ENCODE results near the gene TP53TG5. TPM values are rescaled to one million over a fixed set of nuclear protein-coding genes. Genes with fewer than 3 reads are reported as not detected.

The TP53TG5 gene
- total RNA-seq, 2 donors from 2014 or later, result 0.51 TPM; not detected in 1

GRCh38 chr20:45370571-45371160 is 7.5 kb downstream of the TP53TG5 start:
- peaks cover 6 to 8% of the 10 kb centered on the region in 2 donors for H3K36me3 ChIP-seq
- no peak overlapping the region for H3K27ac ChIP-seq
- no peaks in the 10 kb centered on the region for H3K27me3 ChIP-seq (replicated peaks; ENCODE audit: insufficient read depth)
- TF ChIP-seq POLR2AphosphoS5 (IDR thresholded peaks at IDR 0.05) (no peak), POLR2A (IDR thresholded peaks at IDR 0.05) (no peak)
- TF ChIP-seq, protein P1, sequence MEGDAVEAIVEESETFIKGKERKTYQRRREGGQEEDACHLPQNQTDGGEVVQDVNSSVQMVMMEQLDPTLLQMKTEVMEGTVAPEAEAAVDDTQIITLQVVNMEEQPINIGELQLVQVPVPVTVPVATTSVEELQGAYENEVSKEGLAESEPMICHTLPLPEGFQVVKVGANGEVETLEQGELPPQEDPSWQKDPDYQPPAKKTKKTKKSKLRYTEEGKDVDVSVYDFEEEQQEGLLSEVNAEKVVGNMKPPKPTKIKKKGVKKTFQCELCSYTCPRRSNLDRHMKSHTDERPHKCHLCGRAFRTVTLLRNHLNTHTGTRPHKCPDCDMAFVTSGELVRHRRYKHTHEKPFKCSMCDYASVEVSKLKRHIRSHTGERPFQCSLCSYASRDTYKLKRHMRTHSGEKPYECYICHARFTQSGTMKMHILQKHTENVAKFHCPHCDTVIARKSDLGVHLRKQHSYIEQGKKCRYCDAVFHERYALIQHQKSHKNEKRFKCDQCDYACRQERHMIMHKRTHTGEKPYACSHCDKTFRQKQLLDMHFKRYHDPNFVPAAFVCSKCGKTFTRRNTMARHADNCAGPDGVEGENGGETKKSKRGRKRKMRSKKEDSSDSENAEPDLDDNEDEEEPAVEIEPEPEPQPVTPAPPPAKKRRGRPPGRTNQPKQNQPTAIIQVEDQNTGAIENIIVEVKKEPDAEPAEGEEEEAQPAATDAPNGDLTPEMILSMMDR (IDR thresholded peaks at IDR 0.05), result no peak
- H3K9me3 ChIP-seq, result no peaks in the 10 kb centered on the region
- no peak overlapping the region for H3K4me3 ChIP-seq
- no peak for DNase-seq (ENCODE audit: low spot score)
- WGBS, result 87% methylated on average over 3 of the region's 3 CpGs
- H3K4me1 ChIP-seq (replicated peaks), result no peaks in the 10 kb centered on the region
- intact Hi-C loops (cut with DNase I), result loop anchor here (5.0 kb wide), 2 partner anchors 37 to 53 kb away; partner anchors contain the start of gene DBNDD2

DNA sequence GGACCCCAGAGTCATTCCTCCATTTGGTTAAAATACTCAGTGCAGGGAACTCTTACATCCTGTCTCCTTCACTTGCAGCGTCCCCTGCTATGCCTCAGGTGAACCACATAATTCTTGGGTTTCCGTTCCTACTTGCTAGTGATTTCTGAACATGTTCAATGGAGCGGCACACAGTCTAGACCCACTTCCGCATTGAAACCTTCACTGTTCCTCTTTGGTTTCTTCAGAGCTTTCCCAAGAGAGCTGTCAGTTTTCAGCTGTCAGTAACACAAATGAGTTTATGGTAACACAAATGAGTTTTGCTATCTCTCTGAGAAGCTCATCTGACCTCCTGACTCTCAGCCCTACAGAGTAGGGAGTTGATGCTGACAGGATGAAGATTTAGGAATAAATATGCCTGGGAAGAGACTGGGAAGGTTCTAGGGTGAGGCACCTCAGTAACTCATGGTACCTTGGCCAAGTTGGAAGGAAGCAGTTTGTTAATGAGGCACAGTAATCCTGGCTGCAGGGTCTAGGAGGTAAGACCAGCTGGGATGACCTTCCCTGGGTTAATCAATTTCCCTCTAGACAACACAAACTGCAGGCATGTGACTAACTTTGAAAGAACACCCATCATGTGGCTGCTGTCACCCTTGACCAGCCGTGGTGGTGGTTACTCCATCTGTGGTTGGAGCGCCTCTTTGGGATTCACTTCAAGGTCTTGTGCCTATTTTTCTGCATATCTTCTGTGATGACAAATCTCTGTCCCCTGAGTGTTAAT is 9.7 kb downstream of the TP53TG5 start:
- H3K9me3 ChIP-seq, result no peaks in the 10 kb centered on the region
- H3K27ac ChIP-seq, result no peak overlapping the region
- no peak overlapping the region for H3K4me3 ChIP-seq
- intact Hi-C loops (cut with DNase I), result no loop called here
- H3K36me3 ChIP-seq, result peaks cover 6 to 8% of the 10 kb centered on the region in 2 donors
- 73% methylated on average over 6 of the region's 6 CpGs for WGBS
- DNase-seq (ENCODE audit: low spot score), result no peak
- H3K4me1 ChIP-seq (replicated peaks), result no peaks in the 10 kb centered on the region
- TF ChIP-seq POLR2A (IDR thresholded peaks at IDR 0.05), result no peak
- TF ChIP-seq POLR2AphosphoS5 (IDR thresholded peaks at IDR 0.05), result no peak
- TF ChIP-seq, protein P1 (IDR thresholded peaks at IDR 0.05), result no peak
- no peaks in the 10 kb centered on the region for H3K27me3 ChIP-seq (replicated peaks; ENCODE audit: insufficient read depth)

DNA sequence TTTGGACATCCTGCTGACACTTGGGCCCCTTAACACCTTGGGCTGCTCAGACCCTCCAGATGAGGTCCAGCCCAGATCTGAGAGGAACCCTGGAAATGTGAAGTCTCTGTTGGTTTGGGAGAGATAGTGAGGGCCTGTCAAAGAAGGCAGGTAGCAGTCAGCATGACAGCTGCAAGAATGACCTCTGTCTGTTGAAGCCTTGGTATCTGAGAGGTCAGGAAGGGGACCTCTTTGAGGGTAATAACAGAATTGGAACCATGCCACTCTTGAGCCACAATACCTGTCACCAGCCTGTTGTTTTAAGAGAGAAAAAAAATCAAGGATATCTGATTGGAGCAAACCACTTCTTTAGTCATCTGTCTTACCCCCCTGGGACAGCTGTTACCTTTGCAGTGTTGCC is 11.0 kb downstream of the TP53TG5 start:
- DNase-seq (ENCODE audit: low spot score), result no peak
- Histone ChIP-seq H3K27ac (no peak overlapping the region), H3K27me3 (replicated peaks; ENCODE audit: insufficient read depth) (no peaks in the 10 kb centered on the region), H3K4me1 (replicated peaks) (no peaks in the 10 kb centered on the region), H3K9me3 (no peaks in the 10 kb centered on the region), H3K36me3 (peaks cover 6 to 8% of the 10 kb centered on the region in 2 donors), H3K4me3 (no peak overlapping the region)
- TF ChIP-seq, protein P1 (IDR thresholded peaks at IDR 0.05), result no peak
- TF ChIP-seq POLR2AphosphoS5 (IDR thresholded peaks at IDR 0.05), result no peak
- TF ChIP-seq POLR2A (IDR thresholded peaks at IDR 0.05), result no peak
- intact Hi-C loops (cut with DNase I), result no loop called here

DNA sequence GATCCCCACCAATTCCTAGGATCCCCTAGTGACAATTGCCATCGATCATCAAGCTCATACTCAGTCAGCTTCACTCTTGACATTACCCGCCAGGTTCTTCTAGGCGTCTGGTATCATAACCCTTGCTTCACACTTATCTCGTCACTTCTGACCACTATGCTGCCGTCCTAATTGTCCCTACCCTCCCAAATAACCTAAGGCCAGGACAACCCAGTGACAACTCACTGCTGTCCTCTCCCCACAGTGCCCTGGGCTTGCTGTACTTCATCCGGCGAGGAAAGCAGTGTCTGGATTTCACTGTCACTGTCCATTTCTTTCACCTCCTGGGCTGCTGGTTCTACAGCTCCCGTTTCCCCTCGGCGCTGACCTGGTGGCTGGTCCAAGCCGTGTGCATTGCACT is 11.5 kb downstream of the TP53TG5 start:
- 86% methylated on average over 11 of the region's 11 CpGs for WGBS
- Histone ChIP-seq H3K27me3 (replicated peaks; ENCODE audit: insufficient read depth) (no peaks in the 10 kb centered on the region), H3K4me3 (no peak overlapping the region), H3K9me3 (no peaks in the 10 kb centered on the region), H3K4me1 (replicated peaks) (no peaks in the 10 kb centered on the region), H3K27ac (no peak overlapping the region), H3K36me3 (peaks cover 6 to 8% of the 10 kb centered on the region in 2 donors)
- intact Hi-C loops (cut with DNase I), result no loop called here
- TF ChIP-seq, protein P1 (IDR thresholded peaks at IDR 0.05), result no peak
- TF ChIP-seq POLR2AphosphoS5 (IDR thresholded peaks at IDR 0.05) (no peak), POLR2A (IDR thresholded peaks at IDR 0.05) (no peak)
- no peak for DNase-seq (ENCODE audit: low spot score)

All from prostate gland (tissue), 2 donors.